Transverse colon (tissue), 3 donors: ENCODE data around the gene CKS1B.

Experiments
- EP300 ChIP-seq: sonication (generic); formaldehyde crosslinking; IDR thresholded peaks from one replicate; pipeline ENCODE4 v1.6.1; 2017; ENCODE audit warnings: antibody characterized with exemption, low read depth
- POLR2A ChIP-seq: fragments of 450-650 bp; IDR thresholded peaks from one replicate; pipeline ENCODE4 v1.6.1; 2016; ENCODE audit warnings: antibody characterized with exemption, mild to moderate bottlenecking, moderate library complexity
- TF ChIP-seq, protein P1 (sequence below), 5 experiments: fragments of 200-600 bp in 3 of 5; fragments of 450-650 bp in 2 of 5; sonication (generic) in 3 of 5; IDR thresholded peaks; 1 replicate in 2 of 5; 2 replicates in 3 of 5; pipeline ENCODE4 v1.5.1; 2016 to 2017; ENCODE audit warnings: antibody characterized with exemption in 5 of 5, inconsistent platforms in 3 of 5, mild to moderate bottlenecking in 2 of 5, moderate library complexity in 1 of 5

DNA sequence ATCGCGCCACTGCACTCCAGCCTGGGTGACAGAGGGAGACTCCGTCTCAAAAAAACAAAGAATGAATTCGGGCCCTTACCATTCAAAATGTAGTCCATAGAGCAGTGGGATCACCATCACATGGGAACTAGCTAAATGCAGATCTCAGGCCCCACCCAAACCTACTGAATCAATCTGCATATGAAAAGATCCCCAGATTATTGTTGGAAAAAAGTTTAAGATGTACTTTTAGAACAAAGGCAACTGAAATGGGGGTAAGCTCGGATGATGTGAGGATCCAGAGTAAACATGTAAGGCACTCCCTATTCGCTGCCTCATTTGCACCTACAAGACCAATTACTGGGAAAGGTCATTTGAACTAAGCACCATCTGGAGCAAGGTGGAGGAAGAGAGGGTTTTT is 7.9 kb downstream of the CKS1B start:
- TF ChIP-seq, protein P1, sequence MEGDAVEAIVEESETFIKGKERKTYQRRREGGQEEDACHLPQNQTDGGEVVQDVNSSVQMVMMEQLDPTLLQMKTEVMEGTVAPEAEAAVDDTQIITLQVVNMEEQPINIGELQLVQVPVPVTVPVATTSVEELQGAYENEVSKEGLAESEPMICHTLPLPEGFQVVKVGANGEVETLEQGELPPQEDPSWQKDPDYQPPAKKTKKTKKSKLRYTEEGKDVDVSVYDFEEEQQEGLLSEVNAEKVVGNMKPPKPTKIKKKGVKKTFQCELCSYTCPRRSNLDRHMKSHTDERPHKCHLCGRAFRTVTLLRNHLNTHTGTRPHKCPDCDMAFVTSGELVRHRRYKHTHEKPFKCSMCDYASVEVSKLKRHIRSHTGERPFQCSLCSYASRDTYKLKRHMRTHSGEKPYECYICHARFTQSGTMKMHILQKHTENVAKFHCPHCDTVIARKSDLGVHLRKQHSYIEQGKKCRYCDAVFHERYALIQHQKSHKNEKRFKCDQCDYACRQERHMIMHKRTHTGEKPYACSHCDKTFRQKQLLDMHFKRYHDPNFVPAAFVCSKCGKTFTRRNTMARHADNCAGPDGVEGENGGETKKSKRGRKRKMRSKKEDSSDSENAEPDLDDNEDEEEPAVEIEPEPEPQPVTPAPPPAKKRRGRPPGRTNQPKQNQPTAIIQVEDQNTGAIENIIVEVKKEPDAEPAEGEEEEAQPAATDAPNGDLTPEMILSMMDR (IDR thresholded peaks at IDR 0.05): no peak
- TF ChIP-seq POLR2A (no peak), EP300 (no peak)
